Smooth muscle cell (in vitro differentiated cells): Measurements from ENCODE around the gene ARFGEF2. TPM values are rescaled to one million over a fixed set of nuclear protein-coding genes. Genes with fewer than 3 reads are reported as not detected.
A peak's percentile ranks its signal among the peaks of the same experiment; 100 is the strongest.
"Not testable (repeated sequence)": the region's sequence is repeated elsewhere in the genome, so short reads cannot be mapped to it uniquely, and the experiment has no call there.

ENCODE experiments used
- DNase-seq: peaks from one replicate; lab custom pipeline; 2025; ENCODE audit not compliant: unreplicated experiment; lab: John Stamatoyannopoulos, UW
- H2AFZ ChIP-seq: fragments of 200-600 bp; sonication (generic); 2 replicates; pipeline ENCODE4 v1.6.0; 2016; ENCODE audit warnings: antibody characterized with exemption, low read depth, mild to moderate bottlenecking
- H3F3A ChIP-seq: fragments of 200-600 bp; sonication (generic); 2 replicates; pipeline ENCODE4 v1.6.0; 2017; ENCODE audit warnings: antibody characterized with exemption, low read depth
- H3K27ac ChIP-seq: fragments of 200-600 bp; sonication (generic); 2 replicates; pipeline ENCODE4 v1.5.1; 2016; ENCODE audit warnings: low read depth, mild to moderate bottlenecking
- H3K27me3 ChIP-seq: fragments of 200-600 bp; sonication (generic); 2 replicates; pipeline ENCODE4 v1.6.1; 2016; ENCODE audit warnings: low read depth, mild to moderate bottlenecking
- H3K36me3 ChIP-seq: fragments of 200-600 bp; sonication (generic); 2 replicates; pipeline ENCODE4 v1.5.1; 2016; ENCODE audit warnings: low read depth
- H3K4me1 ChIP-seq: fragments of 200-600 bp; sonication (generic); 2 replicates; pipeline ENCODE4 v1.5.1; 2016; ENCODE audit warnings: low read depth
- H3K4me2 ChIP-seq: fragments of 200-600 bp; sonication (generic); 2 replicates; pipeline ENCODE4 v1.6.0; 2016; ENCODE audit warnings: mild to moderate bottlenecking
- H3K4me3 ChIP-seq: fragments of 200-600 bp; sonication (generic); 2 replicates; pipeline ENCODE4 v1.5.1; 2016; ENCODE audit warnings: mild to moderate bottlenecking
- H3K79me2 ChIP-seq: fragments of 200-600 bp; sonication (generic); 2 replicates; pipeline ENCODE4 v1.6.0; 2016; ENCODE audit warnings: low read depth, mild to moderate bottlenecking
- H3K9ac ChIP-seq: fragments of 200-600 bp; sonication (generic); 2 replicates; pipeline ENCODE4 v1.6.0; 2016; ENCODE audit warnings: low read depth
- H3K9me3 ChIP-seq: fragments of 200-600 bp; sonication (generic); replicated peaks from 2 replicates; pipeline ENCODE4 v1.5.1; 2016; ENCODE audit warnings: low read depth
- H4K20me1 ChIP-seq: fragments of 200-600 bp; sonication (generic); 2 replicates; pipeline ENCODE4 v1.6.0; 2016; ENCODE audit warnings: low read depth
- CTCF ChIP-seq: fragments of 200-600 bp; sonication (generic); IDR thresholded peaks from 2 replicates; pipeline ENCODE4 v1.5.1; 2017; ENCODE audit warnings: borderline replicate concordance, mild to moderate bottlenecking, antibody characterized with exemption; ENCODE audit not compliant: insufficient read depth, poor library complexity, severe bottlenecking
- WGBS: methylation state at CpG from one replicate; pipeline ENCODE4 v1.1.7; 2016; ENCODE audit warnings: low lambda C conversion rate; 5-methylcytosine and 5-hydroxymethylcytosine counted together
- polyA plus RNA-seq: library from polyadenylated mRNA; unstranded; fragments of >200 nt; fragmentation: Nextera tagmentation; extraction: Ambion mirVana; gene quantifications from 2 replicates; pipeline ENCODE4 v1.2.1, GENCODE V29; 2016
- total RNA-seq: library from RNA; depleted of rRNA; stranded (reverse); fragments of >200 nt; gene quantifications from 2 replicates; pipeline ENCODE4 v1.2.3, GENCODE V29; 2014

ARFGEF2 gene
- total and polyA plus RNA-seq, 2 experiments from 2014 or later = 6.5 to 29.6 TPM

DNA sequence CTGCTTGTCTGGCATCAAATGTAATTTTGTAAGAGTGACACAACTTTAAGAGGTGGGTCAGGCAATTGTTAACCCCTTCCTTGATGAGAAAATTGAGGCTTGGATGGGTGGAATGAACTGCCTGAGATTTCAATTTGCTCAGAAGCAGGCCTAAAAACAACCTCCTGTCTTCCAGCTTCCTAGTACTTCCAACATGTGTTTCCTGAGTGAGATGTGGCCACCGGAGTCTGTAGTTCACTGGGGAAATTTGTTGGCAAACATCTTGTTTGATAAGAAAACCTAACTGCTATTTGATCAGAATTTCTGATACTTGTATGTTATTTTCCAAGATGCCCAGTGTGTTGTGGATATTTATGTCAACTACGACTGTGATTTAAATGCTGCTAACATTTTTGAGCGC is 51.3 kb downstream of the ARFGEF2 start:
- Histone ChIP-seq H3K4me1 (no peaks in the 10 kb centered on the region), H3K9ac (no peak overlapping the region), H3K79me2 (peaks cover 5% of the 10 kb centered on the region), H3K36me3 (peaks cover 11% of the 10 kb centered on the region), H2AFZ (no peak overlapping the region), H3K4me3 (no peak overlapping the region), H3F3A (no peaks in the 10 kb centered on the region), H3K4me2 (no peak overlapping the region), H3K27me3 (no peaks in the 10 kb centered on the region), H4K20me1 (peaks cover 7% of the 10 kb centered on the region), H3K27ac (no peak overlapping the region), H3K9me3 (no peaks in the 10 kb centered on the region)
- no peak for TF ChIP-seq CTCF
- DNase-seq = no peak
- 95% methylated on average over 3 of the region's 3 CpGs for WGBS

GRCh38 chr20:48975955-48976354 is 54.4 kb downstream of the ARFGEF2 start:
- DNase-seq = no peak
- Histone ChIP-seq H2AFZ (no peak overlapping the region), H3K9ac (no peak overlapping the region), H3K27me3 (no peaks in the 10 kb centered on the region), H4K20me1 (peaks cover 25% of the 10 kb centered on the region), H3K36me3 (peaks cover 14% of the 10 kb centered on the region), H3K4me2 (no peak overlapping the region), H3F3A (no peaks in the 10 kb centered on the region), H3K4me1 (no peaks in the 10 kb centered on the region), H3K4me3 (no peak overlapping the region), H3K79me2 (peaks cover 12% of the 10 kb centered on the region), H3K27ac (no peak overlapping the region), H3K9me3 (no peaks in the 10 kb centered on the region)
- WGBS = 68% methylated on average over 9 of the region's 9 CpGs
- TF ChIP-seq CTCF = no peak

GRCh38 chr20:48979980-48980379 is 58.5 kb downstream of the ARFGEF2 start:
- H4K20me1 ChIP-seq = peaks cover 25% of the 10 kb centered on the region
- not testable (repeated sequence) for DNase-seq, H3K4me1 ChIP-seq, H3K9me3 ChIP-seq, H3K27ac ChIP-seq, H3F3A ChIP-seq, H3K4me3 ChIP-seq, H3K27me3 ChIP-seq, H3K9ac ChIP-seq, H2AFZ ChIP-seq, H3K4me2 ChIP-seq
- H3K79me2 ChIP-seq = peaks cover 12% of the 10 kb centered on the region
- peaks cover 12% of the 10 kb centered on the region for H3K36me3 ChIP-seq
- 94% methylated on average over 2 of the region's 2 CpGs for WGBS

- Histone ChIP-seq H3K9me3 (no peaks in the 10 kb centered on the region), H3K9ac (no peak overlapping the region), H3K27me3 (no peaks in the 10 kb centered on the region), H3K4me3 (no peak overlapping the region), H3K27ac (peak overlapping the region; percentile 69), H2AFZ (no peak overlapping the region), H3K79me2 (peaks cover 5% of the 10 kb centered on the region), H3K4me1 (no peaks in the 10 kb centered on the region), H3K4me2 (no peak overlapping the region), H3K36me3 (peaks cover 20% of the 10 kb centered on the region), H4K20me1 (peaks cover 15% of the 10 kb centered on the region), H3F3A (no peaks in the 10 kb centered on the region)
- no peak for TF ChIP-seq CTCF
- 92% methylated on average over 5 of the region's 5 CpGs for WGBS
- no peak for DNase-seq
These were observed 62.2 kb downstream of the ARFGEF2 start for GRCh38 chr20:48983423-48984400.
